Measurements from ENCODE around the gene SYCE3. TPM values are rescaled to one million over a fixed set of nuclear protein-coding genes. Genes with fewer than 3 reads are reported as not detected.
A peak's percentile ranks its signal among the peaks of the same experiment; 100 is the strongest.

The SYCE3 gene
- polyA plus RNA-seq, 1 experiment = not detected

GRCh38 chr22:50600967-50601668 lies 38.4 kb upstream of the SYCE3 start:
- ChIA-PET POLR2A (no interaction called here), CTCF (interaction anchor here (0.9 to 1.9 kb wide), 3 partner anchors 11 to 33 kb away, joined by 3 to 10 read pairs (median 5); no protein-coding TSS in a partner anchor)
- Histone ChIP-seq H3K36me3 (ENCODE audit: control insufficient read depth, insufficient read depth, low read length) (no peaks in the 10 kb centered on the region), H3K4me3 (ENCODE audit: low read depth, low read length) (peak overlapping the region; percentile 26), H3K27me3 (ENCODE audit: control insufficient read depth, insufficient read depth, low read length) (peaks cover 32% of the 10 kb centered on the region)
- no peak for DNase-seq (ENCODE audit: low read depth)
- TF ChIP-seq CTCF (IDR thresholded peaks at IDR 0.05; ENCODE audit: insufficient read depth, low read depth, low read length) = no peak

- ChIA-PET POLR2A (no interaction called here), CTCF (no interaction called here)
- TF ChIP-seq CTCF (IDR thresholded peaks at IDR 0.05; ENCODE audit: insufficient read depth, low read depth, low read length) = no peak
- Histone ChIP-seq H3K36me3 (ENCODE audit: control insufficient read depth, insufficient read depth, low read length) (no peaks in the 10 kb centered on the region), H3K4me3 (ENCODE audit: low read depth, low read length) (peak within 1 kb of the TSS; percentile 26), H3K27me3 (ENCODE audit: control insufficient read depth, insufficient read depth, low read length) (peaks cover 31% of the 10 kb centered on the region)
- no peak for DNase-seq (ENCODE audit: low read depth)
These were observed 37.8 kb upstream of the SYCE3 start, which contains the start of gene MAPK8IP2 for GRCh38 chr22:50600538-50600937. Gene MAPK8IP2 (plus strand): TSS chr22:50600793. CDS start chr22:50600819, 26 bp downstream.

- Histone ChIP-seq H3K36me3 (ENCODE audit: control insufficient read depth, insufficient read depth, low read length) (no peaks in the 10 kb centered on the region), H3K27me3 (ENCODE audit: control insufficient read depth, insufficient read depth, low read length) (peaks cover 29% of the 10 kb centered on the region), H3K4me3 (ENCODE audit: low read depth, low read length) (peak overlapping the region; percentile 26)
- ChIA-PET POLR2A (interaction anchor here (0.7 kb wide), 1 partner anchor 116 kb away, joined by 3 read pairs; no protein-coding TSS in a partner anchor), CTCF (interaction anchor here (0.6 to 0.7 kb wide), 2 partner anchors 17 to 28 kb away, joined by 3 read pairs; partner anchors contain the start of gene ARSA)
- no peak for TF ChIP-seq CTCF (IDR thresholded peaks at IDR 0.05; ENCODE audit: insufficient read depth, low read depth, low read length)
- DNase-seq (ENCODE audit: low read depth) = no peak
These were observed 37.2 kb upstream of the SYCE3 start for GRCh38 chr22:50599816-50600455.

- TF ChIP-seq CTCF (IDR thresholded peaks at IDR 0.05; ENCODE audit: insufficient read depth, low read depth, low read length) = no peak
- CTCF ChIA-PET = no interaction called here
- Histone ChIP-seq H3K27me3 (ENCODE audit: control insufficient read depth, insufficient read depth, low read length) (peaks cover 10% of the 10 kb centered on the region), H3K36me3 (ENCODE audit: control insufficient read depth, insufficient read depth, low read length) (no peaks in the 10 kb centered on the region), H3K4me3 (ENCODE audit: low read depth, low read length) (no peak overlapping the region)
- POLR2A ChIA-PET = no interaction called here
- no peak for DNase-seq (ENCODE audit: low read depth)
These were observed 34.4 kb upstream of the SYCE3 start for GRCh38 chr22:50597097-50597496.

GRCh38 chr22:50595189-50595588 lies 32.5 kb upstream of the SYCE3 start:
- Histone ChIP-seq H3K36me3 (ENCODE audit: control insufficient read depth, insufficient read depth, low read length) (no peaks in the 10 kb centered on the region), H3K27me3 (ENCODE audit: control insufficient read depth, insufficient read depth, low read length) (peaks cover 2% of the 10 kb centered on the region), H3K4me3 (ENCODE audit: low read depth, low read length) (no peak overlapping the region)
- ChIA-PET CTCF (no interaction called here), POLR2A (no interaction called here)
- no peak for TF ChIP-seq CTCF (IDR thresholded peaks at IDR 0.05; ENCODE audit: insufficient read depth, low read depth, low read length)
- no peak for DNase-seq (ENCODE audit: low read depth)

Measured in BJ (cell line).